GM19239 (cell line): ENCODE results near the gene TRIO.
A peak's percentile ranks its signal among the peaks of the same experiment; 100 is the strongest.

Experiments used
- DNase-seq: peaks from one replicate; pipeline ENCODE4 v3.0.0; 2011; ENCODE audit warnings: low spot score; ENCODE audit not compliant: insufficient read length
- FAIRE-seq: peaks from 2 replicates; lab custom pipeline; 2011; peaks lifted over from hg19 to GRCh38; lab: Jason Lieb, UNC

The TRIO gene

DNA sequence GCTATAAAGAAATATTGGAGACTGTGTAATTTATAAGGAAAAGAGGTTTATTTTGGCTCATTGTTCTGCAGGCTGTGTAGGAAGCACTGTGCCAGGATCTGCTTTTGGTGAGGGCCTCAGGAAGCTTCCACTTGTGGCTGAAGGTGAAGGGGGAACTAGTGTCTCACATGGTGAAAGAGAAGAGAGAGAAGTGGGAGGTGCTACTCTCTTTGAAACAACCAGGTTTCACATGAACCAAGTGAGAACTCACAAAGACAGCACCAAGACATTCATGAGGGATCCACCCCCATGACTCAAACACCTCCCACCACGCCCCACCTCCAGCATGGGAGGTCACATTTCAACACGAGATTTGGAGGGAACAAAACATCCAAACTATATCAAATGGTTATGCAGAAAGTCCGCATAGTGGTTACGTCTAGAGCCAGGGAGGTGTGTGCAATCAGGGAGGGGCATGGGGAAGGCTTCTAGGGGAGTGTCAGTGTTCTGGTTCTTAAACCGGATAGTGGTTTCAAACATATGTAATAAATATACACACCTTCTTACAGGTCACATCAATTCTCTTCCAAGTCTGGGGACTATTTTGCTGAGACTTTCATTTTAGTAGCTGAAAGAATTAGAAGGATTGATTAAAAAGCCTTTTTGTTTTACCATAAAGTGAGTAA, 113.0 kb downstream of the TRIO start:
- DNase-seq (no peak), FAIRE-seq (no peak)

DNA sequence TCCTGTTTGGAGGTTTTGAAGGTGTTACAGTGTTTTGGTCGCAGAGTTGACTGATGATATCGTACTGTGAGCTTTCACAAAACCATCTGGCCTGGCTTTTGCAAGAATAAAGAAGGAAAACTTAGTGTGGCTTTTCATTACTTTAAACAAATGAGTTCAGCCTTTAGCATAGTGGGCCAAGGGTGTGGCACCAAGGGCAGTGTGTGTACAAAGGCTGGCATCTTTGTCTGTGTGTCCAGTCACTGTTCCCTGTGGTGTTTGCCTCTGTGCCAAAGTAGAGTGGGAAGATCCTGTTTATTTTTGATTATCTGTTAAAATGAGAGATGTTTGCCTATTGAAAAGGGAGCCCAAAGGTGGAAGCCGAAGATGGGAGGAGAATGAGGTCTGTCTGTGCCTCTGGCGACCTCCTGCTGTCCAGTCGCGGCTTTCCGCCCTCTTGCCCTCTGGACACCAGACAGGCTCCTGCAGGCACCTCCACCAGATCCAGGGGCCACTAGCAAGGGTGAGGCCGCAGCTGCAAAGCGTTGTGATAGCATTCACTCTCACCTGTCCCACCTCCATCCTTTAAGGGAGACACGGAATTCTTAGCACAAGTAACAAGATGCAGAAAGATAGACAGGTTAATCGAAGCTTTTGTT, 113.7 kb downstream of the TRIO start:
- DNase-seq (no peak), FAIRE-seq (no peak)

DNA sequence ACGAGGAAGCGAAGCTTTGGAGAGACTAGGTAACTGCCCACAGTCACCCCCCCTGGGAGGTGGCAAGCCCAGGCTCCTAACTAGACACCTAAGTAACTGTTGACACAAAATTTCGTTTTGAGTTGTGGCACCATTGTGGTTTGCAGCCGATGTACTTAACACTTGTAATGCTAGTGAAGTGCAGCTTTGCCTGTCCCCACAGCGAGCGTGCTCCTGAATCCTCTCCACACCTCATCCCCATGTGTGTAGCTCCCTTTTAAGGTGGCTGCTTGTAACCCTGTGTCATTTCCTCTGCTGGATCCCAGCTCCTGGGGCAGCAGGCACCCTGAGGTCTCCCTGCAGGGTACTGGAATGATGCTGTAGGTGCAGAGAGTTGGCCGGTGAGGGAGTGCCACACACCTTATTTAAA, 114.9 kb downstream of the TRIO start:
- FAIRE-seq (peak; percentile 93), DNase-seq (no peak)

DNA sequence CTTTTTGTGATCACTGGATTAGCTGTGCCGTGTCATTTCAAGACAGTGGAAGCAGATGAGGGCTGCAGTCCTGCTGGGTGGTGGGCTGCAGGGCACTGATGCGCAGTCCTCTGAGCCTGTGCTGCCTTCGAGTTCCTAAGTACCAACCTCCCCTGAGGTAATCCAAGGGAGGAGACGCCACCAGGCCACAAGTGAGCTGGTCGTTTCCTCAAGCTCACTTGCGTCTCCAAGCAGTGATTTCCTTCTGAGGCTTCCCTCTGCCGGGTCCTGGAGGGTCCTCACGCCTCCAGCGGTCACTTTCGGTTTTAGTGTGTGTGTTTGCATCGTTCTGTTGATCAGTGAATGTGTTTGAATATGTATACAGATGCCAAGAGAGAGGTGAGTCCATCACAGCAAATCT, 115.7 kb downstream of the TRIO start:
- no peak for DNase-seq
- FAIRE-seq = peak; percentile 40

DNA sequence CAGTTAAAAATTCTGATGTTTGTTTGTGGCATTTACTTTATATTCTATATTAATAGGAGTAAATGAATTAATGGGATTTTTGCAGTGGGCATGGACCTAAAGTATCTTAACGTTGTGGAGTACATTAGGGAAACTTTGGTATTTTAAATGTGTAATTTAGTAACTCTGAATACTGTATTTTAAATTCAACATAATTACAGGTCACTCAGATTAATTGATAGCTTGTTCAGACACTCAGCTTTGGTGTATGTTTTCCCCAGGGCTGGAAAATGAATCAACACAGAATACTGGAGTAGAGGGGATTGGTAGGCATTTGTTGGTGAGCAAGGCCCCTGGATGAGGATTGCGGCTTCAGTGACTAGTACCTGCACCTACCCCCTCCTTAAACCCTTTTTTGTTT, 117.5 kb downstream of the TRIO start:
- FAIRE-seq (no peak), DNase-seq (no peak)

DNA sequence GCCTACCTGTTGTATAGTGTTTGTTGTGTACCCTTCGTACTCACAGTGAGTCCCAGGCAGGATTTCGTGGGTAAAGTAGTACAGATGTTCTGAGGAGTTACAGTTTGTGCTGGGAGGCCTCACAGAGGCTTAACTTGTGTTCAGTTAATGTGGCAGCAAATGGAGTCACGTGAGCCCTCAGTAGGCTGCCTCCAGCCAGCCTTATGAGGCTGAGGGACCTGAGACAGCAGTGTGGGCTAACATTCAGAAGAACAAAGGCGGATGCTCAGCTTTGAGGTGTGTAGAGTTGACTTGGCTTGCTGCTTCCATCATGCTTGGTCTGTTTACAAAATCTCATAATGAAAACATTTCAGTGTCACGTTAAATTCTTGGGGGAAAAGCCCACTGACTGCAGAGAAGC, 118.1 kb downstream of the TRIO start:
- FAIRE-seq (peak; percentile 21), DNase-seq (no peak)

DNA sequence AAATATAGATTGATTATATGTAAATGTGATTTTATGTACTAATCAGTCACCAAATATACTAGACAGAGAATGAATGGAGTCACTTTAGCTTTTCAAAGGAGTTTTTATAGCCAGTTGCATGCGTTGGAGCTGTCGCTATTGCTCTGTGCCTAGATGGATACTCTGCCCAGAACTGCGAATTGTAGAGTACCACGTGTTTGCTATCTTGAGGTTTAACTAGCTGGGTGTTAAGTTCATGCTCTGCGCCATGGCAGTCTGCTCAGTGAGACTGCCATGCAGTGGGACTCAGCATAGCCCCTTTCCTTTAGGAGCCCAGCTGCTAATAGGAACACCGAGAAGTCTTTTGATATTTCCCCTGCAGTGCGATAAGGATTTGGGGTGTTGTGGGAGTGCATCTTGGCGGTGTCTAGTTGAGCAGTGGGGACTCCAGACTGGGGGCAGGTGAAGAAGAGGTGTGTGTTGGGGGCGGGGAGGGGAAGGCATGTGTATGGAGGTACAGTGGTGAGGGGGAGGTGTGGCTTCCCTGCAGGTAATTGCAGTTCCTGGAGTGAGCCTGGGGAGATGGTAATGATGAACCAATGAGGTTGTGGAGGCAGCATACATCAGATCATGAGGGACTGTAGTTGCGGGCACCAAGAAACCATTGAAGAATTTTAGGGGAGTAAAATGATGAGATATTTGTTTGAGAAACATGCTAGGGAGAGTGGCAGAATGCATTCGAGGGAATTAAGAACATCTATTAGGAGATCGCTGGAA, 118.9 kb downstream of the TRIO start:
- FAIRE-seq (no peak), DNase-seq (no peak)

DNA sequence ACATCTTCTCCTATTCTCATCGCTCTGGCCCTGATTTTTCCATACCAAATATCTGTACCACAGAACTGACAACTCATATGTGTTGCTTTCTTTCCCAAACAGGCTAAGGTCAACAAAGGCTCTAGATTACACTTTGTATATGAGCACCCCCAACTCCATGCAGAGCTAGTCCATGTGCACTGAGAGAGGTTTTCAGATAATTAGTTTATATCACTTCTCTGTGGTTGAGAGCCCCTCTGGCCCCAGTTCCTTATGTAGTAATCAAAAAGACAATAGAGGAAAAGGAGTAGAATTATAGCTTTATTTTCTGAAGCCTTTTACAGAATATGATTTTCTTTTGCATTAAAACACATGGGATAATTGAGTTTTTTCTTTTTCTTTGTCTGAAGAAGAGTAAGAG, 120.0 kb downstream of the TRIO start:
- FAIRE-seq (no peak), DNase-seq (no peak)

DNA sequence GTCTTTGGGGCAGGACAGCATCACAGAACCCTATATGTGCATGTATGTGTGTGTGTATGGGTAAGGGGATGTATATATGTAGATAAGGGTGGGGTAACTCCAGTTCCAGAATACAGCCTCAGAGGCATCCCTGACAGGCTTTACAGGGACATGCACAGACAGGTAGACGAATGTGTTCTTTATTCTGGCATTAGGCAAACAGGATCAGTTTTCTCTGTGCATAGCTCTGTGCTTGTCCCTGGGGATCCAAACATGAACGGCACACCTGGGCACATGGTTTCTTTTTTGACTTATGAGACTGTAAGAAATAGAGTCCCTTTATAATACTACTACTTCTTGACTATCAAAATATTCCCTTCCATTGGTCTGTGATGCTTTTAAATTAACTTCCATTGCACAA, 120.6 kb downstream of the TRIO start:
- FAIRE-seq = peak; percentile 35

DNA sequence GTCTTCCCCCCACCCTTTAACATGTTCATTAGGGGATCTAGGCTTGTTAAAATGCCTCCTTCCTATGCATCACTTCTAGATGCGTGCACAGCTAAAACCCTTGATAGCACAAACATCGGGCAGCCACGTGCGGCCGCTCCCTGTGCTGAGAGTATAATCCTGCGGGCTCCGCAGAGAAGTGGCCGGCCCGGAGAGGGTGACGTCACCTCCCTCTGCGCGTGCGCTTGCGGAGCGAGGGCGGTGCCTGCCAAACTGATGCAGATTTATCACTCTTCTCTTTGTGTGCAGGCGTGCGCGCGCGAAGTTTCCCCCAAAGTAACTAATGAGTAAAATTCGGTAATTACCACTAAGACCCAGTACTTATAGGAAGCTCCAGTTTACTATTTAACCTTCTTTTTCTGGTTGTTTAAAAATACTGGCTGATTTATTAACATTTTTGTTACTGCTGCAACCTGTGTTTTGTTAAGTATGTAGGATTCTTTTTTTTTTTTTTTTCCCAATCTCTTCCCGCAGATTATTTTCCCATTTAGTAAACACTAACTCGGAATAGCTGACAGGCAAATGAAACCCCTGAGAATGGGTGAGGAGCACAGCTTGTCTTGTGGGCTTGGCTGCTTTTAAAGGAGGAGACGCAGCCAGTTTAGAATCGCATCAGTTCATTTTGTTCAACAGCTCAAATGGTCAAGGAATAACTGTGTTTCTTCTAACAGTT, 121.6 kb downstream of the TRIO start:
- DNase-seq = peak; percentile 43
- peak; percentile 91 for FAIRE-seq

More for the DNA sequence above, 120.6 kb downstream of the TRIO start:
- no peak for DNase-seq

DNA sequence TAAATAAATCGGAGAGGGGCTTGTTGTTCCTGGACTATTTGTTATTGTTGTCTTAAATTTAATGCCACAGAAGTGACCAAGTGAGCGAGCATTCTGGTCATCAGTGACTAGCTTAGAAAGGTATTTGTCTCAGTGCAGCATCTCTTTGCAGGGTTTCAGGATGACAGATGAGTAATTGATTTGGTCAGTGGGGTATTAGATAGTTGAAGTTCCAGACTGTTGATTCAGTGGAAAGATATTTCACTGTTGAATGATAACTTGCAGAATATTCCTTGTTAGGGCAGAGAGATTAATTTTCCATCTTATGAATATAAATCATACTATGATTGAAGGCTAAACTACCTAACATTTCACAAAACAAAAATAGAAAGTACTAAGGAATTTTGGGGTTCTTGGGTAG, 122.4 kb downstream of the TRIO start:
- FAIRE-seq (no peak), DNase-seq (no peak)

DNA sequence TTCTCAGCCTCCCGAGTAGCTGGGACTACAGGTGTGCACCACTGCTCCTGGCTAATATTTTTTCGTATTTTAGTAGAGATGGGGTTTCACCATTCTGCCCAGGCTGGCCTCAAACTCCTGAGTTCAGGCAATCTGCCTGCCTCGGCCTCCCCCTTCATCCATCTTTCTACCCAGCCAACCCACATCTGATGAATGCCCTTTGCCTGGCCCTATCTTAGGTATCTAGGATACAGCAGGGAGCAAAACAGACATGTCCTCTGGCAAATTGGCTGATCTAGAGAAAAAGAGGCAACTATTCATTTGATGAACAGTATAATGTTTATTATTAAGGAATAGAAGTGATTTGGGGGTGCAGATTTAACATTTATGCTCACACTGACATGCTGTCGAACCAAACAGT, 123.0 kb downstream of the TRIO start:
- DNase-seq (no peak), FAIRE-seq (no peak)

DNA sequence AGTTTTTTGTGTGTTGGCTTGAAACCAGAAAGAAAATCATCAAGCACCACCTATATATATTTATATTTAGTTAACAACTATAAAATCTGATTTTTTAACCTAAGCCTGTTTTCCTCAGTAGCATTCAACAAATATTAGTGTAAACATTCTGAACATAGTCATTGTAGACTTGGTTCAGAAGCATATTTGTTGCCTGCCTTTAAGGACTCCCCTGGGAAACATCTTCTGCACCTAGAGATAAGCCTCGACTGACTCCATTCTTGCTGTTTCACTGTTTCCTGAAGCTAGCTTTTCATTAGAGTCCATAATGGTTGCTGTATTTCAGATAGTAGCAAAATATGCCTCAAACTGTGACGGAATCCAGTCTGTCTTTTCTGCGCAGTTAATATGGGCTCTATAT, 123.5 kb downstream of the TRIO start:
- FAIRE-seq (no peak), DNase-seq (no peak)

DNA sequence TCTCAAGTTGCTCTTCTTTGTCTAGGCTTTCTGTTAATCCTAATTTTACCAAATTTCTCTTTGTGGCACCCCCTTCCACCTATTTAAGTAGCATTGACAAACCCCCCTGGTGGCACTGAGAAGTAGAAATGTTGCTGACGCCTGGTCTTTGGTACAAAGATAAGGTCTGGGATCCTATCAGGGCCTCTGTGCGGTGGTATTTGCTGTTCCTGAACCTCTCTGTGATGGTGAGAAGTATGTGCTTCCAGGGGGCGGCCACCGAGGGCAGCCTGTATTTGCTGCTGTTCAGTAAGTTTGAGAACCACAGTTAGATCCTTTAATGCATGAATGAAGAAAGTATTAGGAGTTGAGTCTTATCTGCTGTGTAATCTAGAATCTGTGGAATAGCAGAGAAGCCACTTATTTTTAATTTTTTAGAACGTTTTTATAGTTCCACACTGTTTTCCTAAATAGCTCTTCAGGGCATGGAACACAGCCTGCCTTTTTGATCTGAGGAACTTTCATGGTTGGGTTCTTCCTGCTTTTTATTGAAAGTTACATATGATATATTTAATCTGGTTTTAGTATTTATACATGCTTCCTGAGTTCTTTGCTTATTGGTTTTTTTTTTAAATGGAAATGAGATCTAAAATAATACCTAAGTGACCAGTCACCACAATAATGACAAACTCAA, 124.2 kb downstream of the TRIO start:
- no peak for FAIRE-seq

DNA sequence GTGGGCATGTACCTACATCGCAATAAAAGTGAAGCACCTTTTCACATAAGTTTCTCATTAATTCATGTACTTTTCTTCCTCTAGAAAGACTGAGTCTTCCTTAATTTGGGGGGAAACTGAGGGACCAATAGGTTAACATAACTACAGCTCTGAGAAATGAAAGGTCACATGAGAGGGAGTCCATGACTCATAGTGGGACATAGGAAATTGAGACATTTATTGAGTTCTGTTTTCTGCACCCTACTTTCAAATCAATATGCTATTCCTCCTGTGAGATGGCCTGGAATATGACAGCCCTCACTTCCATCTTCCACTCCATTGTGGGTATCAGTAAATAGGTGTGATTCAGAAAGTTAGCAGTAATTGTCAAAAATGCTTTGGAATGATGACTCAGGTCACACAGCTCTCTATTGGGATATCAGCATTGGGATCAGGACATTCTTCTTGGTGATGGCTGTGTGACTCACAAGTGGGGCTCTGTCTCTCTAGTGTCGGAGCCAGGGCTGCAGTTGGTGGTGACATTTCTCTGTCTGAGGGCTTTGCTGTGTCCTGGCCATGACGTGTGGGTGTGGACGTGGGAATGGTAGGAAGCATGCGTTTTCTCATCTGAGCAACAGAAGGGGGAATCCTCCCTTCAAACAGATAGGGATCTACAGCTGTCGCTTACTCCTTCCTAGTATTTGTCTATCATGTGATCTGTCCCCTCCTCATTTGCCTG, 125.0 kb downstream of the TRIO start:
- FAIRE-seq = no peak
- DNase-seq = no peak

More for the DNA sequence above, 124.2 kb downstream of the TRIO start:
- no peak for DNase-seq

DNA sequence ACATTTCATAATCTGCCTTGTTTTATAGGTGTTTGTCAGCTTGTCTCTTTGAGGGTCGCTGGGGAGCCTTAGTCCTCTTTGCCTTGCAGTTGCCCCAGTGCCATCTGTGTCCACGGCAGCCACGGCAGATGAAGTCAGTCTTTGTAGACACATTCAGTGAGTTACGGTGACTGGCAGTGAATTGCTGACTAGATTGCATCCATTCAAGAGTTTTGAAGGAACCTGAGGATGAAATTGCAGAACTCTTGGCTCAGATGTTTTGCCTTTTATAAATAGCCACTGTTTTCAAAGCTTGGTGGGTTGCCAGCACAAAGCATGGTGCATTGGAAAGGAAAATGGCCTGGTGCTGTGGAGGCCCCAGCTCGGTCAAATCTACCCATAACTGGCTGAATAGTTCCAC, 125.6 kb downstream of the TRIO start:
- FAIRE-seq = no peak
- DNase-seq = no peak

DNA sequence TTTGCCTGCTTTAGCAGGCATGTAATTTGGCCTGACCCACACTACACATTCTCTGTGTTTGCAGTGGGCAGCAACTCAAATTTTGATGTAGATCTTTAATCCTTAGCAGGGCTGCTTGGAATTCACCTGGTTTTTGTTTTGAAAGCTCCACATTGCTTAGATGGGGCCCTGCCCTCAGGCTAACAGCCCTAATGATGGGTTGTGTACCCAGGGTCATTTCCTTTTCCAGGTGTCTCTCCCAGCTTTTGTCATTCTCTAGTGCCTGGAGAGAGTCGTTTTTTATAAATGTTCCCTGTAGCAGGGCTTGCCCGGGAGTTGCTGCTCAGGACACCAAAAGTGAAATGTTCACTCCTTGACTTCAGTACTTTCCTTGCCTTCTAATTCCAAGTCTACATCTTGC, 126.3 kb downstream of the TRIO start:
- DNase-seq = no peak
- FAIRE-seq = no peak

DNA sequence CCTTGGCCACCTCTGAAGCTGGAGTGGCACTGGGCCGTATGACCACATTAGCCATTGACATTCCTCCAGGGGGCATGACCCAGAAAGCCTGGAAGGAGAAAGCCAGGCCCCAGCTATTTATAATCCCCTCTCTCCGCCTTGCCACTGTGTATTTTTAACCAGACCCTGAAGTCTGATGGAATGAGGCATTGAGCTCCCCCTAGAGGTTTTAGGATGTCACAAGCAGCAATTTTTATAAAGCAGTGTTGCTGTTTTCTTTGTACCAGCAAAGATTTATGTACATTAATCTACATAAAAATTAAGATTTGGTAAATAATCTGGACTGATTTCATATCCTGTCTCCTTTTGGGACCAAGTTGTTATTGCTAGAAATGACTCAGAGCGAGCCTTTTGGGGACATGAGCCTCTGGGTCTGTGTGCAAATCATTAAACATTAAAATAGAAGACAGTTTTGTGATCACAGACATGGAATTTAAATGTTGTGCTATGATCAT, 127.1 kb downstream of the TRIO start:
- FAIRE-seq = peak; percentile 79
- no peak for DNase-seq

DNA sequence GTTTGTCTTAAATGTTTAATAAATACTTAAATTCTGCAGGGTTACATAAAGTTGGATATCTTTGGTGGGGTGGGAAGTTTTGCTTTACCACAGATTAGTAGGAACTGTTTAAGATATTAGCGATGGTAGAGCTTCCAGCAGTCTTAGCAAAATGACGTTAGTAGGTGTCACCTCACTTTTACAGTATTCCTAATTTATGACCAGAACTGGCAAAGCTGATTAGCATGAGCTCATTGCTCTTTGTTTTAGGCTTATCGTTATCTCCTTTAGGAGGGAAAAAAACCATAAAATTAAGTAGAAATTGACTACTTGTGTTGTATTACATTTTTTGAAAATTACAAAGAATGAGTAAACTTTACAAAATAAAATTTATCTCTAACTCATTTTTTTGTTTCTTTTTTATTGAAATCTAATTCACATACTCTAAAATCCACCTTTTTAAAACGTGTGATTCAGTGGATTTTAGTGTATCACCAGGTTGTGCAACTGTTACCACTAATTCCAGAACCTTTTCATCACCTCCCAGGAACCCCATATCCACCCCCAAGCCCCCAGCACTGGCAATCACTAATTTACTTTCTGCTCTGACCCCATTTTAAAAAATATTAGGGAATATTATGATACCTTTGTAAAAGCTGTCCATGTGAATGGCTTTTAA, 129.5 kb downstream of the TRIO start:
- DNase-seq (no peak), FAIRE-seq (no peak)
